H1 (cell line): ENCODE measurements around the gene SNAPIN. TPM values are rescaled to one million over a fixed set of nuclear protein-coding genes. Genes with fewer than 3 reads are reported as not detected.

ENCODE experiments used
- CHD7 ChIP-seq: fragments of 300-600 bp; sonication (generic); IDR thresholded peaks from 2 replicates; pipeline ENCODE4 v1.7.1; 2012; ENCODE audit warnings: low read length, moderate library complexity, mild to moderate bottlenecking, inconsistent platforms; ENCODE audit not compliant: insufficient replicate concordance
- EGR1 ChIP-seq: IDR thresholded peaks from 2 replicates; pipeline ENCODE4 v1.6.1; 2011; ENCODE audit warnings: low read depth, low read length, borderline replicate concordance
- NRF1 ChIP-seq: IDR thresholded peaks from 2 replicates; pipeline ENCODE4 v1.6.1; 2011; ENCODE audit warnings: mild to moderate bottlenecking, low read depth, low read length, improper control_type of control experiment
- POLR2A ChIP-seq, 2 experiments: IDR thresholded peaks; 1 replicate in 1 of 2; 2 replicates in 1 of 2; pipeline ENCODE4 v1.6.1; 2011; ENCODE audit warnings: low read depth in 2 of 2, low read length in 2 of 2, mild to moderate bottlenecking in 2 of 2; ENCODE audit errors: control extremely low read depth in 1 of 2
- RXRA ChIP-seq: IDR thresholded peaks from 2 replicates; pipeline ENCODE4 v1.6.1; 2011; ENCODE audit warnings: low read depth, mild to moderate bottlenecking, low read length, moderate library complexity; ENCODE audit not compliant: insufficient read depth
- polyA plus RNA-seq, 7 experiments: library from polyadenylated mRNA; depleted of rRNA in 3 of 7; stranded (reverse) in 5 of 7; unstranded in 2 of 7; fragments of >200 nt in 5 of 7; fragments of 200-250 nt in 2 of 7; gene quantifications; 1 replicate in 5 of 7; 2 replicates in 1 of 7; 4 replicates in 1 of 7; pipeline versions ENCODE4 v1.2.1 to v1.2.3, GENCODE V29; 2011 to 2013; ENCODE audit warnings: missing spikeins in 2 of 7, mixed read lengths in 2 of 7
- total RNA-seq: library from RNA; stranded (reverse); fragmentation: NEBNext Ultra II Directional; extraction: Animal tissue kit (Norgen Biotek cat#: 25700); gene quantifications from 2 replicates; pipeline ENCODE4 v1.2.1, GENCODE V29; 2021

SNAPIN gene
- total and polyA plus RNA-seq, 2 of the 8 experiments (the other 6 are each of a cell fraction or from before 2014, with no cell fraction given): 25.7 to 31.1 TPM

- TF ChIP-seq POLR2A (IDR thresholded peaks at IDR 0.05; ENCODE audit: control extremely low read depth in 1 of 2, low read depth in 2 of 2, low read length in 2 of 2) (no peak), EGR1 (no peak), NRF1 (no peak), RXRA (no peak), CHD7 (no peak)
- TF ChIP-seq, all 59 proteins: peak for 0
Observed at GRCh38 chr1:153688276-153688675, 29.8 kb downstream of the SNAPIN start (continued).
